ENCODE data around the gene SLC10A4. TPM values are rescaled to one million over a fixed set of nuclear protein-coding genes. Genes with fewer than 3 reads are reported as not detected.
A peak's percentile ranks its signal among the peaks of the same experiment; 100 is the strongest.

The SLC10A4 gene
- total and polyA plus RNA-seq, 2 experiments from 2014 or later, result 2.3 to 4.3 TPM

DNA sequence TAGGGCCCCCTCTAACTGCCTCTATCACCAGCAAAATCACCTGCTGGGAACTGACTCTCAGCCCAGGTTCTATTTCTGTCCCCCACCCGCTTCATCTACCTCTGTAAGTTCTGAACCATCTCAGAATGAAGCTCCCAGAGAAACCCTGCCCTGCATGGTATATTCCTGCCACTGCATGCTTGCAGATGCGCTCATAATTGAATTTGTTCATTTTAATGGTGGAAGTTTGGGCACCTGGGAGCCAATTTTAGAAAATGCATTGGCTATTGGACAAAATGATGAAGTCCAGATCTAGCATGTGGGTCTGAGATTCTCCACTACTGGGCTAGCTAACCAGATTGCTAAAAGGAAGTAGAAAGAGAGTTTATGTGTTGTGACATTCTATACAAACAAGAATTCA lies 28.6 kb upstream of the SLC10A4 start (continued):
- TF ChIP-seq, protein P1, sequence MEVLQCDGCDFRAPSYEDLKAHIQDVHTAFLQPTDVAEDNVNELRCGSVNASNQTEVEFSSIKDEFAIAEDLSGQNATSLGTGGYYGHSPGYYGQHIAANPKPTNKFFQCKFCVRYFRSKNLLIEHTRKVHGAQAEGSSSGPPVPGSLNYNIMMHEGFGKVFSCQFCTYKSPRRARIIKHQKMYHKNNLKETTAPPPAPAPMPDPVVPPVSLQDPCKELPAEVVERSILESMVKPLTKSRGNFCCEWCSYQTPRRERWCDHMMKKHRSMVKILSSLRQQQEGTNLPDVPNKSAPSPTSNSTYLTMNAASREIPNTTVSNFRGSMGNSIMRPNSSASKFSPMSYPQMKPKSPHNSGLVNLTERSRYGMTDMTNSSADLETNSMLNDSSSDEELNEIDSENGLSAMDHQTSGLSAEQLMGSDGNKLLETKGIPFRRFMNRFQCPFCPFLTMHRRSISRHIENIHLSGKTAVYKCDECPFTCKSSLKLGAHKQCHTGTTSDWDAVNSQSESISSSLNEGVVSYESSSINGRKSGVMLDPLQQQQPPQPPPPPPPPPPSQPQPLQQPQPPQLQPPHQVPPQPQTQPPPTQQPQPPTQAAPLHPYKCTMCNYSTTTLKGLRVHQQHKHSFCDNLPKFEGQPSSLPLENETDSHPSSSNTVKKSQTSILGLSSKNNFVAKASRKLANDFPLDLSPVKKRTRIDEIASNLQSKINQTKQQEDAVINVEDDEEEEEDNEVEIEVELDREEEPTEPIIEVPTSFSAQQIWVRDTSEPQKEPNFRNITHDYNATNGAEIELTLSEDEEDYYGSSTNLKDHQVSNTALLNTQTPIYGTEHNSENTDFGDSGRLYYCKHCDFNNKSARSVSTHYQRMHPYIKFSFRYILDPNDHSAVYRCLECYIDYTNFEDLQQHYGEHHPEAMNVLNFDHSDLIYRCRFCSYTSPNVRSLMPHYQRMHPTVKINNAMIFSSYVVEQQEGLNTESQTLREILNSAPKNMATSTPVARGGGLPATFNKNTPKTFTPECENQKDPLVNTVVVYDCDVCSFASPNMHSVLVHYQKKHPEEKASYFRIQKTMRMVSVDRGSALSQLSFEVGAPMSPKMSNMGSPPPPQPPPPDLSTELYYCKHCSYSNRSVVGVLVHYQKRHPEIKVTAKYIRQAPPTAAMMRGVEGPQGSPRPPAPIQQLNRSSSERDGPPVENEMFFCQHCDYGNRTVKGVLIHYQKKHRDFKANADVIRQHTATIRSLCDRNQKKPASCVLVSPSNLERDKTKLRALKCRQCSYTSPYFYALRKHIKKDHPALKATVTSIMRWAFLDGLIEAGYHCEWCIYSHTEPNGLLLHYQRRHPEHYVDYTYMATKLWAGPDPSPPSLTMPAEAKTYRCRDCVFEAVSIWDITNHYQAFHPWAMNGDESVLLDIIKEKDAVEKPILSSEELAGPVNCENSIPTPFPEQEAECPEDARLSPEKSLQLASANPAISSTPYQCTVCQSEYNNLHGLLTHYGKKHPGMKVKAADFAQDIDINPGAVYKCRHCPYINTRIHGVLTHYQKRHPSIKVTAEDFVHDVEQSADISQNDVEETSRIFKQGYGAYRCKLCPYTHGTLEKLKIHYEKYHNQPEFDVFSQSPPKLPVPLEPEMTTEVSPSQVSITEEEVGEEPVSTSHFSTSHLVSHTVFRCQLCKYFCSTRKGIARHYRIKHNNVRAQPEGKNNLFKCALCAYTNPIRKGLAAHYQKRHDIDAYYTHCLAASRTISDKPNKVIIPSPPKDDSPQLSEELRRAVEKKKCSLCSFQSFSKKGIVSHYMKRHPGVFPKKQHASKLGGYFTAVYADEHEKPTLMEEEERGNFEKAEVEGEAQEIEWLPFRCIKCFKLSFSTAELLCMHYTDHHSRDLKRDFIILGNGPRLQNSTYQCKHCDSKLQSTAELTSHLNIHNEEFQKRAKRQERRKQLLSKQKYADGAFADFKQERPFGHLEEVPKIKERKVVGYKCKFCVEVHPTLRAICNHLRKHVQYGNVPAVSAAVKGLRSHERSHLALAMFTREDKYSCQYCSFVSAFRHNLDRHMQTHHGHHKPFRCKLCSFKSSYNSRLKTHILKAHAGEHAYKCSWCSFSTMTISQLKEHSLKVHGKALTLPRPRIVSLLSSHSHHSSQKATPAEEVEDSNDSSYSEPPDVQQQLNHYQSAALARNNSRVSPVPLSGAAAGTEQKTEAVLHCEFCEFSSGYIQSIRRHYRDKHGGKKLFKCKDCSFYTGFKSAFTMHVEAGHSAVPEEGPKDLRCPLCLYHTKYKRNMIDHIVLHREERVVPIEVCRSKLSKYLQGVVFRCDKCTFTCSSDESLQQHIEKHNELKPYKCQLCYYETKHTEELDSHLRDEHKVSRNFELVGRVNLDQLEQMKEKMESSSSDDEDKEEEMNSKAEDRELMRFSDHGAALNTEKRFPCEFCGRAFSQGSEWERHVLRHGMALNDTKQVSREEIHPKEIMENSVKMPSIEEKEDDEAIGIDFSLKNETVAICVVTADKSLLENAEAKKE (CRISPR knock-in tag; IDR thresholded peaks at IDR 0.05), result no peak
- TF ChIP-seq POLR2AphosphoS5 (IDR thresholded peaks at IDR 0.05; ENCODE audit: low read depth), result no peak
- no peak for TF ChIP-seq ZNF114 (CRISPR knock-in tag; IDR thresholded peaks at IDR 0.05)
- TF ChIP-seq, protein P2, sequence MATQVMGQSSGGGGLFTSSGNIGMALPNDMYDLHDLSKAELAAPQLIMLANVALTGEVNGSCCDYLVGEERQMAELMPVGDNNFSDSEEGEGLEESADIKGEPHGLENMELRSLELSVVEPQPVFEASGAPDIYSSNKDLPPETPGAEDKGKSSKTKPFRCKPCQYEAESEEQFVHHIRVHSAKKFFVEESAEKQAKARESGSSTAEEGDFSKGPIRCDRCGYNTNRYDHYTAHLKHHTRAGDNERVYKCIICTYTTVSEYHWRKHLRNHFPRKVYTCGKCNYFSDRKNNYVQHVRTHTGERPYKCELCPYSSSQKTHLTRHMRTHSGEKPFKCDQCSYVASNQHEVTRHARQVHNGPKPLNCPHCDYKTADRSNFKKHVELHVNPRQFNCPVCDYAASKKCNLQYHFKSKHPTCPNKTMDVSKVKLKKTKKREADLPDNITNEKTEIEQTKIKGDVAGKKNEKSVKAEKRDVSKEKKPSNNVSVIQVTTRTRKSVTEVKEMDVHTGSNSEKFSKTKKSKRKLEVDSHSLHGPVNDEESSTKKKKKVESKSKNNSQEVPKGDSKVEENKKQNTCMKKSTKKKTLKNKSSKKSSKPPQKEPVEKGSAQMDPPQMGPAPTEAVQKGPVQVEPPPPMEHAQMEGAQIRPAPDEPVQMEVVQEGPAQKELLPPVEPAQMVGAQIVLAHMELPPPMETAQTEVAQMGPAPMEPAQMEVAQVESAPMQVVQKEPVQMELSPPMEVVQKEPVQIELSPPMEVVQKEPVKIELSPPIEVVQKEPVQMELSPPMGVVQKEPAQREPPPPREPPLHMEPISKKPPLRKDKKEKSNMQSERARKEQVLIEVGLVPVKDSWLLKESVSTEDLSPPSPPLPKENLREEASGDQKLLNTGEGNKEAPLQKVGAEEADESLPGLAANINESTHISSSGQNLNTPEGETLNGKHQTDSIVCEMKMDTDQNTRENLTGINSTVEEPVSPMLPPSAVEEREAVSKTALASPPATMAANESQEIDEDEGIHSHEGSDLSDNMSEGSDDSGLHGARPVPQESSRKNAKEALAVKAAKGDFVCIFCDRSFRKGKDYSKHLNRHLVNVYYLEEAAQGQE (IDR thresholded peaks at IDR 0.05; ENCODE audit: unreplicated experiment), result no peak

DNA sequence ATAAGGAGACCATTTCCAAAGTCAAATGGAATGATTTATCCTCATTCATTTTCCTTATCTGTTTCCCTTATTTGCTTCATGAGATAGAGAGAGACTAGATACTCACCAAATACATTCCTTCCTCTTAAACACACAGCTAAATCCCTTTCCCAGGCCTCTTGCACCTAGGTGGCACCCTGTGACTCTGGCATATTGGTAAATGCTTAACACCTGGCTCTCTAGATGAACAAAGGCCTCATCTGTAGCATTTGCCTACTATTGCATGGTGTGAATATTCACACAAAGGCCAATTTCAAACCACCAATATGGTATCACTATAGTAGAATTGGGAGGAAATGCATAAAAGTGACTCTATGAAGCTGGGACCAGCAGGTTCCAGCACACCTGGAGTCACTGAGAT lies 22.1 kb upstream of the SLC10A4 start:
- Histone ChIP-seq H3K4me1 (ENCODE audit: insufficient read depth) (no peaks in the 10 kb centered on the region), H2AFZ (no peak overlapping the region), H3K36me3 (ENCODE audit: insufficient read depth) (no peaks in the 10 kb centered on the region), H4K20me1 (replicated peaks; ENCODE audit: insufficient read depth) (no peaks in the 10 kb centered on the region), H3F3A (replicated peaks; ENCODE audit: low read depth) (no peaks in the 10 kb centered on the region), H3K4me3 (no peak overlapping the region), H3K27me3 (ENCODE audit: insufficient read depth) (no peaks in the 10 kb centered on the region), H3K9me2 (ENCODE audit: insufficient read depth) (no peaks in the 10 kb centered on the region), H3K79me2 (replicated peaks; ENCODE audit: insufficient read depth) (no peaks in the 10 kb centered on the region), H3K27ac (ENCODE audit: low read depth) (no peak overlapping the region), H3K4me2 (no peak overlapping the region)
- DNase-seq (ENCODE audit: low spot score), result no peak
- Mint-ChIP-seq H3K36me3 (ENCODE audit: low read depth) (no peaks in the 10 kb centered on the region), H3K4me1 (no peaks in the 10 kb centered on the region), H3K27me3 (ENCODE audit: insufficient read depth, low read depth, poor library complexity) (peaks cover 5% of the 10 kb centered on the region), H3K27ac (no peak overlapping the region), H3K4me3 (no peak overlapping the region), H3K9me3 (no peaks in the 10 kb centered on the region)
- TF ChIP-seq EZH2phosphoT487 (IDR thresholded peaks at IDR 0.05; ENCODE audit: unreplicated experiment) (no peak), JUNB (IDR thresholded peaks at IDR 0.05; ENCODE audit: unreplicated experiment) (no peak), ZNF331 (CRISPR knock-in tag; IDR thresholded peaks at IDR 0.05; ENCODE audit: low read depth) (no peak)
- TF ChIP-seq, protein P3, sequence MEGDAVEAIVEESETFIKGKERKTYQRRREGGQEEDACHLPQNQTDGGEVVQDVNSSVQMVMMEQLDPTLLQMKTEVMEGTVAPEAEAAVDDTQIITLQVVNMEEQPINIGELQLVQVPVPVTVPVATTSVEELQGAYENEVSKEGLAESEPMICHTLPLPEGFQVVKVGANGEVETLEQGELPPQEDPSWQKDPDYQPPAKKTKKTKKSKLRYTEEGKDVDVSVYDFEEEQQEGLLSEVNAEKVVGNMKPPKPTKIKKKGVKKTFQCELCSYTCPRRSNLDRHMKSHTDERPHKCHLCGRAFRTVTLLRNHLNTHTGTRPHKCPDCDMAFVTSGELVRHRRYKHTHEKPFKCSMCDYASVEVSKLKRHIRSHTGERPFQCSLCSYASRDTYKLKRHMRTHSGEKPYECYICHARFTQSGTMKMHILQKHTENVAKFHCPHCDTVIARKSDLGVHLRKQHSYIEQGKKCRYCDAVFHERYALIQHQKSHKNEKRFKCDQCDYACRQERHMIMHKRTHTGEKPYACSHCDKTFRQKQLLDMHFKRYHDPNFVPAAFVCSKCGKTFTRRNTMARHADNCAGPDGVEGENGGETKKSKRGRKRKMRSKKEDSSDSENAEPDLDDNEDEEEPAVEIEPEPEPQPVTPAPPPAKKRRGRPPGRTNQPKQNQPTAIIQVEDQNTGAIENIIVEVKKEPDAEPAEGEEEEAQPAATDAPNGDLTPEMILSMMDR (conservative IDR thresholded peaks at IDR 0.05; ENCODE audit: low read depth in 2 of 2), result 0 out of 4 replicates have a peak, but pooled peaks of 1 of the 2 experiments have one; percentile 2
- ATAC-seq, result no peak

Measured in GM23338 (cell line).